Measurements from ENCODE around the gene KCNS1.

The KCNS1 gene

GRCh38 chr20:45059022-45059728, 41.8 kb downstream of the KCNS1 start:
- no peak for TF ChIP-seq CTCF (conservative IDR thresholded peaks at IDR 0.05; ENCODE audit: low read depth)
- POLR2A ChIA-PET (ENCODE audit: low non-redundant PET), result no interaction called here
- DNase-seq (ENCODE audit: low spot score), result peak; percentile 89
- no peak overlapping the region for H3K27ac ChIP-seq
- CTCF ChIA-PET, result interaction anchor here (0.6 to 1.3 kb wide), 3 partner anchors 12 to 72 kb away, joined by 3 to 7 read pairs (median 4); no protein-coding TSS in a partner anchor

GRCh38 chr20:45058168-45058850, 42.6 kb downstream of the KCNS1 start:
- DNase-seq (ENCODE audit: low spot score), result no peak
- TF ChIP-seq CTCF (conservative IDR thresholded peaks at IDR 0.05; ENCODE audit: low read depth), result no peak
- POLR2A ChIA-PET (ENCODE audit: low non-redundant PET), result no interaction called here
- no peak overlapping the region for H3K27ac ChIP-seq
- CTCF ChIA-PET, result interaction anchor here (0.8 to 4.1 kb wide), 2 partner anchors 13 to 14 kb away, joined by 4 to 22 read pairs; no protein-coding TSS in a partner anchor

- POLR2A ChIA-PET (ENCODE audit: low non-redundant PET), result no interaction called here
- CTCF ChIA-PET, result interaction anchor here (0.6 to 4.1 kb wide), 3 partner anchors 12 to 743 kb away, joined by 4 to 22 read pairs (median 7); no protein-coding TSS in a partner anchor
- no peak for TF ChIP-seq CTCF (conservative IDR thresholded peaks at IDR 0.05; ENCODE audit: low read depth)
- DNase-seq (ENCODE audit: low spot score), result no peak
- 0 out of 2 replicates have a peak overlapping the region, but pooled peaks have one; percentile 10 for H3K27ac ChIP-seq
Measured at GRCh38 chr20:45056473-45057173, 44.3 kb downstream of the KCNS1 start.

- no peak for DNase-seq (ENCODE audit: low spot score)
- ChIA-PET POLR2A (ENCODE audit: low non-redundant PET) (no interaction called here), CTCF (interaction anchor here (0.6 to 4.1 kb wide), 5 partner anchors 11 to 412 kb away, joined by 3 to 22 read pairs (median 3); no protein-coding TSS in a partner anchor)
- no peak overlapping the region for H3K27ac ChIP-seq
- no peak for TF ChIP-seq CTCF (conservative IDR thresholded peaks at IDR 0.05; ENCODE audit: low read depth)
Measured at GRCh38 chr20:45055056-45055455, 45.9 kb downstream of the KCNS1 start.

GRCh38 chr20:45053430-45054351, 47.2 kb downstream of the KCNS1 start:
- no peak for DNase-seq (ENCODE audit: low spot score)
- TF ChIP-seq CTCF (conservative IDR thresholded peaks at IDR 0.05; ENCODE audit: low read depth), result no peak
- CTCF ChIA-PET, result interaction anchor here (0.5 to 2.5 kb wide), 10 partner anchors 10 to 258 kb away, joined by 3 to 10 read pairs (median 3); no protein-coding TSS in a partner anchor
- POLR2A ChIA-PET (ENCODE audit: low non-redundant PET), result no interaction called here
- no peak overlapping the region for H3K27ac ChIP-seq
